IMR-90 (cell line): ENCODE data around the gene GNAS. TPM values are rescaled to one million over a fixed set of nuclear protein-coding genes. Genes with fewer than 3 reads are reported as not detected.

ENCODE experiments used
- ATAC-seq: fragments of 200-7000 bp; cut with Tn5 transposase; 2 replicates; pipeline ENCODE4 v1.9.1; 2020; ENCODE audit warnings: low read depth, mild to moderate bottlenecking, moderate library complexity
- BruUV-seq: library from RNA; stranded (reverse); fragments of 400-500 nt; replicated peaks from 2 replicates; lab custom pipeline; 2021; lab: Mats Ljungman, UMichigan
- CTCF ChIA-PET: fragments of 300-600 bp; formaldehyde crosslinking; extraction: SDS; loops from one replicate; lab custom pipeline; 2021; ENCODE audit warnings: antibody characterized with exemption; lab: Yijun Ruan, JAX
- POLR2A ChIA-PET: fragments of 300-600 bp; sonication (Branson Sonifier 250); formaldehyde crosslinking; loops from one replicate; lab custom pipeline; 2022; ENCODE audit warnings: antibody characterized with exemption; ENCODE audit not compliant: unreplicated experiment; lab: Charles Lee
- DNase-seq: peaks from one replicate; pipeline ENCODE4 v3.0.0; 2013
- H2AFZ ChIP-seq: replicated peaks from 2 replicates; pipeline ENCODE3; 2013; ENCODE audit warnings: low read length, mild to moderate bottlenecking; ENCODE audit not compliant: poor library complexity
- H2AK5ac ChIP-seq: 2 replicates; pipeline ENCODE4 v1.6.1; 2013; ENCODE audit warnings: low read depth, low read length, inconsistent platforms
- H2AK9ac ChIP-seq: replicated peaks from 2 replicates; pipeline ENCODE3; 2013; ENCODE audit warnings: mild to moderate bottlenecking, low read depth, low read length, moderate library complexity; ENCODE audit not compliant: poor library complexity
- H2BK120ac ChIP-seq: 2 replicates; pipeline ENCODE4 v1.6.1; 2013; ENCODE audit warnings: low read depth, low read length, inconsistent platforms
- H2BK15ac ChIP-seq: 3 replicates; pipeline ENCODE4 v1.6.1; 2013; ENCODE audit warnings: low read depth, low read length, inconsistent platforms
- H2BK20ac ChIP-seq: 2 replicates; pipeline ENCODE4 v1.6.1; 2013; ENCODE audit warnings: low read depth, mild to moderate bottlenecking, inconsistent platforms, low read length, moderate library complexity
- H2BK5ac ChIP-seq: 2 replicates; pipeline ENCODE4 v1.6.1; 2013; ENCODE audit warnings: mild to moderate bottlenecking, low read depth, low read length, inconsistent platforms; ENCODE audit not compliant: poor library complexity, severe bottlenecking
- H3K14ac ChIP-seq: replicated peaks from 2 replicates; pipeline ENCODE4 v1.6.1; 2013; ENCODE audit warnings: low read depth, low read length, inconsistent platforms
- H3K18ac ChIP-seq: 2 replicates; pipeline ENCODE4 v1.6.1; 2013; ENCODE audit warnings: low read depth, low read length, control low read depth
- H3K23ac ChIP-seq: 2 replicates; pipeline ENCODE4 v1.6.1; 2013; ENCODE audit warnings: low read depth, low read length, inconsistent platforms
- H3K27ac ChIP-seq: 2 replicates; pipeline ENCODE4 v1.5.1; 2013; ENCODE audit warnings: mild to moderate bottlenecking, control low read depth, low read length; ENCODE audit not compliant: insufficient read depth
- H3K27me3 ChIP-seq: 2 replicates; pipeline ENCODE4 v1.6.1; 2013; ENCODE audit warnings: low read length; ENCODE audit not compliant: control insufficient read depth, insufficient read depth
- H3K36me3 ChIP-seq: 2 replicates; pipeline ENCODE4 v1.6.1; 2013; ENCODE audit warnings: low read length, mixed read lengths; ENCODE audit not compliant: control insufficient read depth, insufficient read depth
- H3K4ac ChIP-seq: 2 replicates; pipeline ENCODE4 v1.6.1; 2013; ENCODE audit warnings: low read depth, low read length, inconsistent platforms
- H3K4me1 ChIP-seq: 2 replicates; pipeline ENCODE4 v1.6.1; 2013; ENCODE audit warnings: low read length, mixed read lengths; ENCODE audit not compliant: control insufficient read depth, insufficient read depth
- H3K4me2 ChIP-seq: 2 replicates; pipeline ENCODE4 v1.6.1; 2013; ENCODE audit warnings: low read depth, mild to moderate bottlenecking, control low read depth, low read length, moderate library complexity
- H3K4me3 ChIP-seq: 2 replicates; pipeline ENCODE4 v1.5.1; 2013; ENCODE audit warnings: low read depth, mild to moderate bottlenecking, control low read depth, low read length, moderate library complexity; ENCODE audit not compliant: insufficient read depth
- H3K56ac ChIP-seq: 2 replicates; pipeline ENCODE4 v1.6.1; 2013; ENCODE audit warnings: low read length, inconsistent platforms; ENCODE audit not compliant: insufficient read depth; ENCODE audit errors: extremely low read depth
- H3K79me1 ChIP-seq, 2 experiments: 2 replicates each; pipeline ENCODE4 v1.6.1; 2013; ENCODE audit warnings: low read length in 2 of 2, inconsistent platforms in 1 of 2, low read depth in 1 of 2
- H3K9ac ChIP-seq: 2 replicates; pipeline ENCODE4 v1.6.1; 2013; ENCODE audit warnings: low read depth, low read length, control low read depth
- H3K9me1 ChIP-seq: 2 replicates; pipeline ENCODE4 v1.6.1; 2013; ENCODE audit warnings: low read length, inconsistent platforms; ENCODE audit not compliant: insufficient read depth
- H3K9me3 ChIP-seq: 2 replicates; pipeline ENCODE4 v1.6.1; 2013; ENCODE audit warnings: low read length; ENCODE audit not compliant: control insufficient read depth, insufficient read depth
- H4K20me1 ChIP-seq: 2 replicates; pipeline ENCODE4 v1.6.1; 2013; ENCODE audit warnings: low read length, inconsistent platforms; ENCODE audit not compliant: insufficient read depth
- H4K5ac ChIP-seq: 2 replicates; pipeline ENCODE4 v1.6.1; 2013; ENCODE audit warnings: mild to moderate bottlenecking, low read depth, low read length, control low read depth
- H4K8ac ChIP-seq, 2 experiments: 2 replicates each; pipeline ENCODE4 v1.6.1; 2013; ENCODE audit warnings: low read depth in 2 of 2, low read length in 2 of 2, control low read depth in 1 of 2, inconsistent platforms in 1 of 2
- H4K91ac ChIP-seq: 2 replicates; pipeline ENCODE4 v1.6.1; 2013; ENCODE audit warnings: low read depth, low read length, inconsistent platforms; ENCODE audit not compliant: insufficient read depth
- BHLHE40 ChIP-seq: fragments of 150-350 bp; IDR thresholded peaks from 2 replicates; pipeline ENCODE4 v1.6.1; 2016; ENCODE audit warnings: mild to moderate bottlenecking, low read depth, low read length
- CEBPB ChIP-seq: IDR thresholded peaks from 2 replicates; pipeline ENCODE4 v1.6.1; 2012; ENCODE audit warnings: low read depth, low read length, improper control_type of control experiment
- CHD1 ChIP-seq: IDR thresholded peaks from 2 replicates; pipeline ENCODE4 v1.6.1; 2012; ENCODE audit warnings: low read depth, low read length, improper control_type of control experiment
- CTCF ChIP-seq: conservative IDR thresholded peaks from 2 replicates; pipeline ENCODE4 v1.5.1; 2012; ENCODE audit warnings: mild to moderate bottlenecking, low read depth, low read length, improper control_type of control experiment
- ELK1 ChIP-seq: fragments of 150-350 bp; IDR thresholded peaks from 2 replicates; pipeline ENCODE4 v1.6.1; 2016; ENCODE audit warnings: low read depth, mild to moderate bottlenecking, low read length, moderate library complexity, borderline replicate concordance
- FOS ChIP-seq: fragments of 150-350 bp; IDR thresholded peaks from 2 replicates; pipeline ENCODE4 v1.6.1; 2016; ENCODE audit warnings: low read depth, low read length
- MAFK ChIP-seq: IDR thresholded peaks from 2 replicates; pipeline ENCODE4 v1.6.1; 2012; ENCODE audit warnings: low read depth, low read length, improper control_type of control experiment
- MAZ ChIP-seq: IDR thresholded peaks from 2 replicates; pipeline ENCODE4 v1.6.1; 2012; ENCODE audit warnings: low read depth, mild to moderate bottlenecking, low read length, improper control_type of control experiment, moderate library complexity, borderline replicate concordance
- MXI1 ChIP-seq: IDR thresholded peaks from 2 replicates; pipeline ENCODE4 v1.6.1; 2012; ENCODE audit warnings: low read depth, mild to moderate bottlenecking, low read length, moderate library complexity, borderline replicate concordance
- NFE2L2 ChIP-seq: fragments of 150-350 bp; IDR thresholded peaks from 2 replicates; pipeline ENCODE4 v1.6.1; 2016; ENCODE audit warnings: low read depth, mild to moderate bottlenecking, low read length
- RAD21 ChIP-seq: IDR thresholded peaks from 2 replicates; pipeline ENCODE4 v1.6.1; 2012; ENCODE audit warnings: low read length, improper control_type of control experiment
- RCOR1 ChIP-seq: IDR thresholded peaks from 2 replicates; pipeline ENCODE4 v1.6.1; 2012; ENCODE audit warnings: mild to moderate bottlenecking, low read length, improper control_type of control experiment; ENCODE audit not compliant: insufficient replicate concordance
- RFX5 ChIP-seq: IDR thresholded peaks from 2 replicates; pipeline ENCODE4 v1.8.0; 2012; ENCODE audit warnings: low read depth, mild to moderate bottlenecking, low read length, moderate library complexity
- SMC3 ChIP-seq: fragments of 150-350 bp; IDR thresholded peaks from 2 replicates; pipeline ENCODE4 v1.6.1; 2016; ENCODE audit warnings: low read depth, mild to moderate bottlenecking, antibody characterized with exemption, low read length, moderate library complexity
- USF2 ChIP-seq: fragments of 150-350 bp; IDR thresholded peaks from 2 replicates; pipeline ENCODE4 v1.6.1; 2017; ENCODE audit warnings: mild to moderate bottlenecking, antibody characterized with exemption, low read length, low read depth
- WGBS, 2 experiments: methylation state at CpG; one replicate each; pipeline versions ENCODE4 v1.1.5 to v1.1.7; 2013; ENCODE audit warnings: missing lambda C conversion rate in 2 of 2; ENCODE audit not compliant: insufficient read length in 1 of 2; ENCODE audit errors: extremely low coverage in 2 of 2; 5-methylcytosine and 5-hydroxymethylcytosine counted together
- dilution Hi-C: fragments of 300-500 bp; cut with HindIII; formaldehyde crosslinking; loops from one replicate; pipeline ENCODE4 v1.14.3; 2018; ENCODE audit warnings: low sequenced_read_pairs; ENCODE audit not compliant: unreplicated experiment
- in situ Hi-C: fragments of 300-500 bp; cut with MboI; formaldehyde crosslinking; loops from 3 replicates; pipeline ENCODE4 v1.14.3; 2019; ENCODE audit warnings: low sequenced_read_pairs, inconsistent platforms, mixed read lengths
- intact Hi-C: fragments of 100-400 bp; cut with micrococcal nuclease; formaldehyde crosslinking; loops from 2 replicates; pipeline ENCODE4 v1.10.0; 2022
- polyA plus RNA-seq, 3 experiments: library from polyadenylated mRNA; depleted of rRNA; stranded (reverse); fragments of >200 nt; gene quantifications; 2 replicates each; pipeline ENCODE4 v1.2.3, GENCODE V29; 2012; ENCODE audit warnings: low replicate concordance in 1 of 3
- total RNA-seq: library from RNA; depleted of rRNA; stranded (reverse); fragments of >200 nt; gene quantifications from 2 replicates; pipeline ENCODE4 v1.2.3, GENCODE V29; 2012

GNAS gene
- total and polyA plus RNA-seq, 2 of the 4 experiments (the other 2 are of a cell fraction) = 397 to 1,356 TPM

- H3K23ac ChIP-seq = 0 out of 2 replicates have a peak overlapping the region, but pooled peaks have one; percentile 29
- no peak overlapping the region for H2AK5ac ChIP-seq
- H2BK5ac ChIP-seq = no peak overlapping the region
- peaks cover 7% of the 10 kb centered on the region for H3K27me3 ChIP-seq
- H3K9ac ChIP-seq = no peak overlapping the region
- dilution Hi-C loops (no loop called here), in situ Hi-C loops (no loop called here), intact Hi-C loops (no loop called here)
- no peaks in the 10 kb centered on the region for H3K79me1 ChIP-seq
- H2BK20ac ChIP-seq = no peak overlapping the region
- ChIA-PET CTCF (no interaction called here), POLR2A (no interaction called here)
- no peaks in the 10 kb centered on the region for H3K36me3 ChIP-seq
- H4K91ac ChIP-seq = no peak overlapping the region
- peaks cover 3% of the 10 kb centered on the region; the same call in 1 of the 2 replicates for H3K9me1 ChIP-seq
- H4K20me1 ChIP-seq = no peaks in the 10 kb centered on the region
- no peak for ATAC-seq
- no peak overlapping the region for H3K14ac ChIP-seq
- peak overlapping the region; percentile 45 for H2AK9ac ChIP-seq
- H3K4me3 ChIP-seq = no peak overlapping the region
- H3K56ac ChIP-seq = no peak overlapping the region
- H2AFZ ChIP-seq = no peak overlapping the region
- TF ChIP-seq ELK1 (no peak), RAD21 (no peak), FOS (no peak), CHD1 (no peak), NFE2L2 (no peak), CTCF (no peak), RCOR1 (no peak), MAZ (no peak), RFX5 (no peak), USF2 (no peak), CEBPB (no peak), SMC3 (no peak), MXI1 (no peak), BHLHE40 (no peak), MAFK (no peak)
- no peak for DNase-seq
- H3K18ac ChIP-seq = no peak overlapping the region
- H3K4me1 ChIP-seq = peaks cover 2% of the 10 kb centered on the region; the same call in 1 of the 2 replicates
- H3K4me2 ChIP-seq = no peak overlapping the region
- H4K8ac ChIP-seq = no peak overlapping the region
- WGBS, 2 experiments = no CpG with 5 or more reads among the region's 3 CpGs
- no peak overlapping the region for H3K27ac ChIP-seq
- no peak overlapping the region for H2BK15ac ChIP-seq
- H4K5ac ChIP-seq = no peak overlapping the region
- H3K4ac ChIP-seq = no peak overlapping the region
- no TSS peak for BruUV-seq
- H2BK120ac ChIP-seq = no peak overlapping the region
- no peaks in the 10 kb centered on the region for H3K9me3 ChIP-seq
Measured at GRCh38 chr20:58875111-58875510, 22.6 kb downstream of the GNAS start.
